ENCODE measurements around the gene CREBRF.
"Not testable (repeated sequence)": the region's sequence is repeated elsewhere in the genome, so short reads cannot be mapped to it uniquely, and the experiment has no call there.

Gene CREBRF

GRCh38 chr5:173089581-173089980 is 33.4 kb downstream of the CREBRF start:
- DNase-seq: no peak

GRCh38 chr5:173090639-173091038 is 34.5 kb downstream of the CREBRF start:
- no peak for DNase-seq

- DNase-seq: no peak
Observed at GRCh38 chr5:173091981-173092380, 35.8 kb downstream of the CREBRF start.

GRCh38 chr5:173093606-173094005 is 37.5 kb downstream of the CREBRF start:
- DNase-seq: no peak

GRCh38 chr5:173094012-173094661 is 38.0 kb downstream of the CREBRF start:
- DNase-seq: peak; percentile 82

GRCh38 chr5:173098787-173099186 is 42.6 kb downstream of the CREBRF start:
- DNase-seq: no peak

GRCh38 chr5:173099461-173099860 is 43.3 kb downstream of the CREBRF start:
- no peak for DNase-seq

- DNase-seq: no peak
Observed at GRCh38 chr5:173101245-173101644, 45.1 kb downstream of the CREBRF start.

GRCh38 chr5:173103411-173103810 is 47.3 kb downstream of the CREBRF start:
- DNase-seq: no peak

- DNase-seq: no peak
Observed at GRCh38 chr5:173108914-173109313, 52.8 kb downstream of the CREBRF start.

- no peak for DNase-seq
Observed at GRCh38 chr5:173114536-173114935, 58.4 kb downstream of the CREBRF start.

- no peak for DNase-seq
Observed at GRCh38 chr5:173119719-173120118, 63.6 kb downstream of the CREBRF start.

- DNase-seq: peak; percentile 4
Observed at GRCh38 chr5:173123416-173123815, 67.3 kb downstream of the CREBRF start.

- DNase-seq: not testable (repeated sequence)
Observed at GRCh38 chr5:173132166-173132565, 76.0 kb downstream of the CREBRF start.

- peak; percentile 20 for DNase-seq
Observed at GRCh38 chr5:173138707-173139106, 82.6 kb downstream of the CREBRF start.

- DNase-seq: no peak
Observed at GRCh38 chr5:173139631-173140030, 83.5 kb downstream of the CREBRF start.

- no peak for DNase-seq
Observed at GRCh38 chr5:173140769-173141168, 84.6 kb downstream of the CREBRF start.

- no peak for DNase-seq
Observed at GRCh38 chr5:173143567-173143966, 87.4 kb downstream of the CREBRF start.

GRCh38 chr5:173144200-173145176 is 88.3 kb downstream of the CREBRF start, which contains the start of gene BNIP1:
Gene BNIP1, plus strand, starts transcription at chr5:173144531. Its CDS starts 15 bp downstream, at chr5:173144546.
- DNase-seq: peak; percentile 94

GRCh38 chr5:173148354-173148753 is 92.2 kb downstream of the CREBRF start:
- no peak for DNase-seq

- no peak for DNase-seq
Observed at GRCh38 chr5:173152547-173152946, 96.4 kb downstream of the CREBRF start.

- no peak for DNase-seq
Observed at GRCh38 chr5:173153842-173154241, 97.7 kb downstream of the CREBRF start.

- DNase-seq: not testable (repeated sequence)
Observed at GRCh38 chr5:173154619-173155018, 98.5 kb downstream of the CREBRF start.

GRCh38 chr5:173155912-173156311 is 99.8 kb downstream of the CREBRF start:
- no peak for DNase-seq
